GM10266 (cell line): Measurements from ENCODE around the gene TTBK2.

Experiments used
- DNase-seq: peaks from one replicate; pipeline ENCODE4 v3.0.0; 2012; ENCODE audit errors: extremely low spot score
- CTCF ChIP-seq: IDR thresholded peaks from 2 replicates; pipeline ENCODE4 v1.5.1; 2012; ENCODE audit warnings: mild to moderate bottlenecking, low read depth; ENCODE audit not compliant: control insufficient read depth, insufficient read depth; ENCODE audit errors: missing control alignments

Gene TTBK2

GRCh38 chr15:42759093-42759492 lies 161.5 kb downstream of the TTBK2 start:
- no peak for DNase-seq

GRCh38 chr15:42750306-42750705 lies 170.3 kb downstream of the TTBK2 start:
- TF ChIP-seq CTCF = no peak
- no peak for DNase-seq

More at GRCh38 chr15:42759093-42759492, 161.5 kb downstream of the TTBK2 start:
- TF ChIP-seq CTCF = no peak

GRCh38 chr15:42749266-42749665 lies 171.3 kb downstream of the TTBK2 start:
- no peak for DNase-seq
- TF ChIP-seq CTCF = no peak

GRCh38 chr15:42744195-42744594 lies 176.4 kb downstream of the TTBK2 start:
- TF ChIP-seq CTCF = no peak
- no peak for DNase-seq

GRCh38 chr15:42742149-42742548 lies 178.4 kb downstream of the TTBK2 start:
- no peak for DNase-seq
- no peak for TF ChIP-seq CTCF

- TF ChIP-seq CTCF = no peak
- no peak for DNase-seq
These were observed 178.9 kb downstream of the TTBK2 start for GRCh38 chr15:42741710-42742109.

- DNase-seq = no peak
- no peak for TF ChIP-seq CTCF
These were observed 182.8 kb downstream of the TTBK2 start for GRCh38 chr15:42737529-42738328.
